ENCODE results near the gene MPRIP.

GRCh38 chr17:17079761-17080160, 37.5 kb downstream of the MPRIP start:
- TF ChIP-seq CTCF (conservative IDR thresholded peaks at IDR 0.05; ENCODE audit: low read depth, low read length) (no peak), EZH2 (IDR thresholded peaks at IDR 0.05; ENCODE audit: low read length, unreplicated experiment) (no peak), EZH2phosphoT487 (IDR thresholded peaks at IDR 0.05; ENCODE audit: borderline replicate concordance, low read length) (no peak)
